Memory B cell (primary cell): Measurements from ENCODE around the gene NR5A1.

Experiments
- ATAC-seq: fragments of 150-1000 bp; cut with Tn5 transposase; 2 replicates; pipeline ENCODE4 v1.10.0; 2021; ENCODE audit warnings: low read depth, mild to moderate bottlenecking, moderate library complexity
- DNase-seq, 2 donors: peaks; one replicate each; pipeline ENCODE4 v3.0.0; 2022; ENCODE audit warnings: low spot score in 2 of 2
- H3K27ac Mint-ChIP-seq: one replicate; pipeline ENCODE4 v1.8.0; 2022; ENCODE audit warnings: mild to moderate bottlenecking, moderate library complexity, mixed read lengths
- H3K27me3 Mint-ChIP-seq: one replicate; pipeline ENCODE4 v1.8.0; 2022; ENCODE audit warnings: mixed read lengths
- H3K36me3 Mint-ChIP-seq: one replicate; pipeline ENCODE4 v1.8.0; 2022; ENCODE audit warnings: mild to moderate bottlenecking, mixed read lengths
- H3K4me1 Mint-ChIP-seq: one replicate; pipeline ENCODE4 v1.8.0; 2022; ENCODE audit warnings: mixed read lengths
- H3K4me3 Mint-ChIP-seq: one replicate; pipeline ENCODE4 v1.8.0; 2022; ENCODE audit warnings: mild to moderate bottlenecking, moderate library complexity, mixed read lengths
- H3K9me3 Mint-ChIP-seq: one replicate; pipeline ENCODE4 v1.8.0; 2022; ENCODE audit warnings: mixed read lengths

Gene NR5A1

DNA sequence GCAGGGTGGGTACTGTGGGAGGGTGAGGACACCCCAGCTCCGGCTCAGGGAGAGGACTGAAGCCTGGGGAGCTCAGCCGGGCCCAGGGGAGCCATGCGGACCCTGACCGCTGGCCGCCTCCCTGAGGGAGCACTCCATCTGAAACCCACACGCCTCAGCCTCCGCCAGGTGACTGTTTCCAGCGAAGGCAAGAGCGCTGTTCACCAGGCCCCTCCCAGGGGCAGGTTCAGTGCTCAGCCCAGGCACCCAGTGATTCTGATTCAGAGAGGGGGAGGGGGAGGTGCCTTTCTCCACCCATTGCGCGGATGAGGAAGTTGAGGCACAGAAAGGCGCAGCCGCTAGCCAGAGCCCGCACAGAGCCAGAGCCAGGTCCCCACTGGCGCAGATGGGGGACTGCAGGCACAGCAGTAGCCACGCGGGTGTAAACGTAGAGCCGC, 30.0 kb downstream of the NR5A1 start:
- peaks cover 5% of the 10 kb centered on the region for H3K4me1 Mint-ChIP-seq
- H3K36me3 Mint-ChIP-seq = no peaks in the 10 kb centered on the region
- H3K27me3 Mint-ChIP-seq = peaks cover 24% of the 10 kb centered on the region
- DNase-seq = no peak
- H3K9me3 Mint-ChIP-seq = no peaks in the 10 kb centered on the region
- peak; percentile 42 for ATAC-seq
- H3K4me3 Mint-ChIP-seq = no peak overlapping the region
- no peak overlapping the region for H3K27ac Mint-ChIP-seq

DNA sequence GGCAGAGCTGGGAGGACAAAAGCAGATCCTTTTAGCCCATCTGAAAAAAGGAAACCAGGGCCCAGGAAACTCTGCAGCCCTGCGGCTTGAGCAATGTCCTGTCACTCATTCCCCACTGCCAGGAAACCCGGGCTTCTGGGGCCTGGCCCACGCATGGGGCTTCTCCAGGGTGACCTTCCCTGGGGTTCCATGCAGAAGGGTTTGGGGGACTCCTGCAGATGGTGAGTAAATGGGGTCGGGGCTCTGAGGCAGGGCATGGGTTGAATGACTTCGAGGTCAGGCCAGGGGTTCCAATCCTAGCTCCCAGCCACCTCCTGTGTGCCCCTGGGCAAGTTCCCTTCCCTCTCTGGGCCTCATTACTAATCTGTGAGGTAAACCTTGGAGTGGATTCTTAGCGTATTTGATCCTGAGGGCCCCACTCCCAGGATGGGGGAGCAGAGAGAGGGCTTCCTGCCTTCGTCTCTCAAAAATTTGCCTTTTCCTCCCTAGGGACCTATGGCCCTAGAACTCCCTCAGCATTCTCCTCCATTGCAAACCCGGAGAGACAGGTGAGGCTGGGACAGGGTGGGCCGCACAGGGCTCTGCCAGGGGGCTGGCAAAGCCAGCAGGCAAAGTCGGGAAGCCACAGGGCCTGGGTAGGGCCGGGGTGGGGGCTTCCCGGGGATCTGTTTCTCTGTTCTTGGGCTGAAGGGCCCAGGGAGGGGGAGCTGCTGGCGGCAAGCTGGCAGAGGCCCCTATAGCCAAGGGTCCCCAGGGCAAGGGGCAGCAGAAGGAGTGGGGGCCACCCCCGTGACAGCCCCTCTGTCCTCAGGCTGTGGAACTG, 31.1 kb downstream of the NR5A1 start:
- DNase-seq (no peak), ATAC-seq (no peak)
- Mint-ChIP-seq H3K4me1 (peaks cover 5% of the 10 kb centered on the region), H3K36me3 (no peaks in the 10 kb centered on the region), H3K27me3 (peaks cover 28% of the 10 kb centered on the region), H3K9me3 (no peaks in the 10 kb centered on the region), H3K4me3 (no peak overlapping the region), H3K27ac (no peak overlapping the region)

DNA sequence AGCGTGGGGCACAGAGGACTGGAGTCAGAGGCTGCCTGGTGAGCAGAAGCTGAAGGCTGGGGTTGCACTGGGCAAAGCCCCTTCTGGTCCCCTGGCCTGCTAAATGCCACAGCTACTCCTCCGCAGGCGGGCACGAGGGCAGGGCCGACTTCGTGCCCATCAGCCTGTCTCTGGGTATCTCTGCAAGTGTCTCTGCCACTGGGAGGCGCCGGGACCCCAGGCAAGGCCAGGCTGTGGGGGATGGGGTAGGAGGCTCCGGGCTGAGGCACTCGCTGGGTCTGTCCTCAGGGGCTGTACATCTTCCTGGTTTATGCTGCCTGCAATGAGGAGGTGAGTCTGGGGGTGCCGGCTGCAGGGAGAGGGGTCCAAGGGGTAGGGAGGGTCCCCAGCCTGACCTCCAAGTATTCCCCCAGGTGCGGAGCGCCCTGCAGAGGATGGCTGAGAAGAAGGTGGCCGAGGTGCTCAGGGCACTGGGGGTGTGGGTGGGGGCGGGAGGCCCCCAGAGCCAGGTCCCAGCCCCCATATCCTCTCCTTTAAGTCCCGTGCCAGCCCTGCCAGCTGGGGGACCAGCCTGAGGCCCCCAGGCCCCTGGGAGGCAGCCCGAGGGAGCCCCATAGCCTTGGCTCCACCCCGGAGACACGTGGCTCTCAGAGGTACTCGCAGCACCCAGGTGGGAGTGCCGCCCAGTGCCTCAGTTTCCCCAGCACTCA, 31.9 kb downstream of the NR5A1 start:
- H3K27ac Mint-ChIP-seq = no peak overlapping the region
- H3K9me3 Mint-ChIP-seq = no peaks in the 10 kb centered on the region
- peaks cover 5% of the 10 kb centered on the region for H3K4me1 Mint-ChIP-seq
- peak overlapping the region; percentile 12 for H3K4me3 Mint-ChIP-seq
- ATAC-seq (no peak), DNase-seq (no peak)
- no peaks in the 10 kb centered on the region for H3K36me3 Mint-ChIP-seq
- H3K27me3 Mint-ChIP-seq = peaks cover 25% of the 10 kb centered on the region

DNA sequence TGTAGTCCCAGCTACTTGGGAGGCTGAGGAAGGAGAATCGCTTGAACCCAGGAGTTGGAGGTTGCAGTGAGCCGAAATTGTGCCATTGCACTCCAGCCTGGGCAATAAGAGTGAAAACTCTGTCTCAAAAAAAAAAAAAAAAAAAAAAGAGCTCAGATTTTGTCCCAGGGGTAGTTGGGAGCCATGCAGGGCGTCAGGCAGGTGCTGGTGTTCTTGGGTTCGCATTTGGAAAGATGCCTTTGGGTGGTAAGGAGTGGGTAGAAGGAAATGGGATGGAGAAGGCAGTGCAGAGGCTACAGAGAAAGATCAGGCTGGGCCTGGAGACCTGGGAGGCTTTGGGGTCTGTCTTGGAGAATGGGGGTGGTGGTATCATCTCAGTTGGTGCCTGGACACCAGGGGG, 33.0 kb downstream of the NR5A1 start:
- DNase-seq (no peak), ATAC-seq (no peak)
- H3K36me3 Mint-ChIP-seq = no peaks in the 10 kb centered on the region
- no peak overlapping the region for H3K4me3 Mint-ChIP-seq
- H3K4me1 Mint-ChIP-seq = no peaks in the 10 kb centered on the region
- no peak overlapping the region for H3K27ac Mint-ChIP-seq
- H3K27me3 Mint-ChIP-seq = peaks cover 20% of the 10 kb centered on the region
- no peaks in the 10 kb centered on the region for H3K9me3 Mint-ChIP-seq

DNA sequence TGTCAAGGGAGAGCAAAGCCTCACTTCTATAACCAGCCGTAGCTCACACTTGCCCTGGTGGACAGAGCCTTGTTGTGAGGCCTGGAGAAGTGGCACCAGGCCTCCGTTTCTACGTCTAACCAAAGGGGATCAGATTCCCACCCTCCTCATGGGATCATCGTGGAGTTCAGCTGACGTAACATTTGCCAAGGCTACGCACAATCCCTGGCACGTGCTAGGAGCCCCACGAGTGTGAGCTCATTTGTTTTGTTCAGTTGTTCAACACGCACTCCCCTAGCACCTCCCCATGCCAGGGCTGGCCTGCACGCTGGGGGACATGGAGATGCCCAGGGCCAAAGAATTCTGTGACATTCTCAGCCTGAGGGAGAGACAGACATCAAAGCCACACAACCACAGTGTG, 33.9 kb downstream of the NR5A1 start:
- DNase-seq (no peak), ATAC-seq (no peak)
- no peak overlapping the region for H3K27ac Mint-ChIP-seq
- H3K4me1 Mint-ChIP-seq = peaks cover 5% of the 10 kb centered on the region
- H3K4me3 Mint-ChIP-seq = no peak overlapping the region
- H3K36me3 Mint-ChIP-seq = no peaks in the 10 kb centered on the region
- H3K27me3 Mint-ChIP-seq = peaks cover 23% of the 10 kb centered on the region
- H3K9me3 Mint-ChIP-seq = no peaks in the 10 kb centered on the region

DNA sequence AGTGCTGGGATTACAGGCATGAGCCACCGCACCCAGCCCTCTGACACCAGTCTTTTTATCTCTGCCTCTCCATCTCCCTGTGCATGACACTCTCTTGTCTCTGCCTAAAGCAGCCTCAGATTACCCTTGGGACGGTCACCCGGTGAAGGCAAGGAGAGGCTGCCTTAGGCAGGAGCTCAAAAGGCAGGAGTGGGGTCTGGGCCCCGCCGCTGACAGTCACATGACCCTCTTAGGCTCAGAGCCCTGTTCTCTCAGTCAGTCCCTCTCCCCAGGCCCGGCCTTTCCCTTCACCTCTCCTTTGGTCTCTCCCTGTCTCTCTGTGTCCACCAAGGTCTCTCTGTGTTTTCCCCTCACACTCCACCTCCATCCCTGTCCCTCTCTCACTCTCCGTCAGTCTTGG, 34.4 kb downstream of the NR5A1 start:
- no peak overlapping the region for H3K27ac Mint-ChIP-seq
- peaks cover 22% of the 10 kb centered on the region for H3K27me3 Mint-ChIP-seq
- H3K9me3 Mint-ChIP-seq = no peaks in the 10 kb centered on the region
- no peak overlapping the region for H3K4me3 Mint-ChIP-seq
- DNase-seq (no peak), ATAC-seq (no peak)
- no peaks in the 10 kb centered on the region for H3K36me3 Mint-ChIP-seq
- H3K4me1 Mint-ChIP-seq = peaks cover 5% of the 10 kb centered on the region

DNA sequence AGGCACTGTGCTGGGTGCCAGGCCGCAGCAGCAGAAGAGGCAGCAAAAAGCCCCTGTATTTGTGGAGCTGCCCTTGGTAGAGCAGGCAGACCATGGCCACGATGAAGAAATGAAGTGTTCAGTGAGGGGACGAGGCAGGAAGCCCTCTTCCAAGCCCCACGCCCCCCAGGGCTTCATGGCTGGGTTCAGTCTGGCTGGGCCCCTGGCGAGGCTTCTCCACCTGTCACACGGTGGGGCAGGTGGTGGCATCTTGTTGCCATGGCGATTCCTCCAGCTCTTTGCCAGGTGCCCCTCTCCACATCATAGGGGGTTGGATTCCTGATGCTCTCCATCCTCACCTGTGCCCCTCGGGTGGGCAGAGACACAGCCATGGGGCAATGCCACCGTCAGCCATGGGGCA, 35.4 kb downstream of the NR5A1 start:
- Mint-ChIP-seq H3K27me3 (peaks cover 22% of the 10 kb centered on the region), H3K4me1 (peaks cover 5% of the 10 kb centered on the region), H3K27ac (no peak overlapping the region), H3K9me3 (no peaks in the 10 kb centered on the region), H3K4me3 (no peak overlapping the region), H3K36me3 (no peaks in the 10 kb centered on the region)
- no peak for DNase-seq
- no peak for ATAC-seq

DNA sequence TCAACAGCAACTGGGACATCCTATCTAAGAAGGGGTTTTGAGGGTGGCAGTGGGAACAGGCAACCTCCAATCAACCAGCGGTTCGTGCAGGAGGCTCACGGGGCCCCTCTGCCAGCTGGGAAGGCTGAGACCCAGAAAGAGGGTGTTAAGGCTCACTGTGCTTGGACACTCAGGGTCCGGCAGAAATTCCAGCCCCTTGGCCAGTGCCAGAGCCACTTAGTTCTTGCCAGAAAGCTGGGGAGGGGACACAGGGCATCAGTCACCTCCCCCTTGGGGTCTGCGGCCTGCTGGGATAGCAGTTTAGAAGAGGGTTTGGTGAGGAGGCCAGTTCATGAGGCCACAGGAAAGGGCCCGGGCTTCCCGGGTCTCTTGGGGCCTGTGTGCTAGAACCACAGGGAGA, 36.5 kb downstream of the NR5A1 start:
- Mint-ChIP-seq H3K9me3 (no peaks in the 10 kb centered on the region), H3K27ac (no peak overlapping the region), H3K4me3 (no peak overlapping the region), H3K4me1 (peaks cover 5% of the 10 kb centered on the region), H3K36me3 (no peaks in the 10 kb centered on the region), H3K27me3 (peaks cover 22% of the 10 kb centered on the region)
- DNase-seq (no peak), ATAC-seq (no peak)

DNA sequence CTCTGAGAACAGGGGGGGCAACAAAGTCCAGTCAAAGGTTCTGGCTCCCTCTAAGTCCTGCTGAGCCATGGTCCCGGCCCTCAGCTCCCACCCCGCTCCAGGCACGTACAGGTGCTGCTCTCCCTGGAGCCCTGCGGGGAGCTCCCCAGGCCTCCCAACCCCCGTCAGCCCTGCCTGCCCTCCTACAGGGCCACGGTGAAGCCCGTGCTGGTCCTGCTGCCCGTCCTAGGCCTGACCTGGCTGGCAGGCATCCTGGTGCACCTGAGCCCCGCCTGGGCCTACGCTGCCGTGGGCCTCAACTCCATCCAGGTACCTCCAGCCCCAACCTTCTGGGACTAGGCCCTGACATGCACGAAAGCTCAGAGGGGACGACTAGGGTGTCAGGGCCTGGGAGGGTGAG, 36.9 kb downstream of the NR5A1 start:
- H3K27me3 Mint-ChIP-seq = peaks cover 22% of the 10 kb centered on the region
- peaks cover 5% of the 10 kb centered on the region for H3K4me1 Mint-ChIP-seq
- no peak overlapping the region for H3K27ac Mint-ChIP-seq
- no peak overlapping the region for H3K4me3 Mint-ChIP-seq
- DNase-seq (no peak), ATAC-seq (no peak)
- H3K36me3 Mint-ChIP-seq = no peaks in the 10 kb centered on the region
- H3K9me3 Mint-ChIP-seq = no peaks in the 10 kb centered on the region

DNA sequence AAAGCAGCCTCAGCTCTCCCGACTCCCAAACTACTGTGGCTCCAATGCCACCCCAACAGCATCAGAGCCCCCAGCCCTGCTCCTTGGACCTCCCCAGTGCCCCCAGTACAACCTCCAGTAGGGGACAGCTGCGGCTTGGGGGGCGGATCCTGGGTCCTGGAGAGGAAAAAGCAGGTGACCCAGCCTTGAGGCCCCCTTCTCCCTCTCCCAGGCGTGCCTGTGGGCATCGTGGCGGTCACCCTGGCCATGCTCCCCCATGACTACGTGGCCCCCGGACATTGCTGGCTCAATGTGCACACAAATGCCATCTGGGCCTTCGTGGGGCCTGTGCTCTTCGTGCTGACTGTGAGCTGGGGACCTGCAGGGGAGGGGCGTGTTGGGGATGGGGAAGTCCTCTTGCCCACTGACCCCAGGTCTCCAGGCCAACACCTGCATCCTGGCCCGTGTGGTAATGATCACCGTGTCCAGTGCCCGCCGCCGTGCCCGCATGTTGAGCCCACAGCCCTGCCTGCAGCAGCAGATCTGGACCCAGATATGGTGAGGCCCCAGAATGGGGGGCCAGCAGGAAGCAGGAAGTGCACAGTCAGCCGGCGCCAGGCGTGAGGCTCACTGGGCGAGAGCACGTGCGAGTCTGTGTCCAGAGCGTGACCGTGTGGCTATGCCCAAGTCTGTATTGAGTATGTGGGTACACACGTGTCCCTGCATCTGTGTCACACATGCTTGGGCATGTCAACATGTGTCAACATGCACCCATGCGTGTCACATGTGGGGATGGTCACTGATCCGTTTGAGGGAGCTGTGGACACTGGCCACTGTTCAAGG, 38.0 kb downstream of the NR5A1 start:
- Mint-ChIP-seq H3K36me3 (no peaks in the 10 kb centered on the region), H3K27me3 (peaks cover 24% of the 10 kb centered on the region), H3K4me3 (no peak overlapping the region), H3K9me3 (no peaks in the 10 kb centered on the region), H3K27ac (peak overlapping the region; percentile 14), H3K4me1 (peaks cover 5% of the 10 kb centered on the region)
- no peak for DNase-seq
- ATAC-seq = no peak

DNA sequence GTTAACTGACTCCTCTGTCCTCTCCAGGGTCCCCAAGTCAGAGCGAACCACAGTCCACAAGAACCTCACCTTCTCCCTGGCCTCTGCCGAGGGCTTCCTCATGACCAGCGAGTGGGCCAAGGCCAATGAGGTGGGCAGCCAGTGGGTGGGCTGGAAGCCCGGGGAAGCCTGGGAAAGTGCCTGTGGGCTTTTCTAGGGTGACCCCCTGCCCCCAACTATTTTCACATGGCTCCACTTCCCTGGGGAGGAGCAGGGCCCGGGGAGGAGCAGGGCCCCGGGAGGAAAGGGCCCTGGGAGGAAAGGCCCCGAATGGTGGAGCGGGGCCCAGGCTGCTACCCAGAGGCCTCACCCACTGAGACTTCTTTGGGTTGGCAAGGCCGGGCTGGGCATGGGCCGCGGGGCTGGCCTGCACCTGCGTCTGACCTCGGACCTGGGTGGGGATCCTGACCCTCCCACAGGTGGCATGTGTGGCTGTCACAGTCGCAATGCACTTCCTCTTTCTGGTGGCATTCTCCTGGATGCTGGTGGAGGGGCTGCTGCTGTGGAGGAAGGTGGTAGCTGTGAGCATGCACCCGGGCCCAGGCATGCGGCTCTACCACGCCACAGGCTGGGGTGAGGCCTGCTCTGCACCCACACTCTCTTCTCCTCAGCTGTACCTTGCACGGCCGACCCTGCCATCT, 39.0 kb downstream of the NR5A1 start:
- ATAC-seq (peak; percentile 68), DNase-seq (no peak)
- Mint-ChIP-seq H3K27ac (peak overlapping the region; percentile 14), H3K27me3 (peaks cover 18% of the 10 kb centered on the region), H3K4me3 (no peak overlapping the region), H3K9me3 (no peaks in the 10 kb centered on the region), H3K4me1 (peaks cover 5% of the 10 kb centered on the region), H3K36me3 (no peaks in the 10 kb centered on the region)

DNA sequence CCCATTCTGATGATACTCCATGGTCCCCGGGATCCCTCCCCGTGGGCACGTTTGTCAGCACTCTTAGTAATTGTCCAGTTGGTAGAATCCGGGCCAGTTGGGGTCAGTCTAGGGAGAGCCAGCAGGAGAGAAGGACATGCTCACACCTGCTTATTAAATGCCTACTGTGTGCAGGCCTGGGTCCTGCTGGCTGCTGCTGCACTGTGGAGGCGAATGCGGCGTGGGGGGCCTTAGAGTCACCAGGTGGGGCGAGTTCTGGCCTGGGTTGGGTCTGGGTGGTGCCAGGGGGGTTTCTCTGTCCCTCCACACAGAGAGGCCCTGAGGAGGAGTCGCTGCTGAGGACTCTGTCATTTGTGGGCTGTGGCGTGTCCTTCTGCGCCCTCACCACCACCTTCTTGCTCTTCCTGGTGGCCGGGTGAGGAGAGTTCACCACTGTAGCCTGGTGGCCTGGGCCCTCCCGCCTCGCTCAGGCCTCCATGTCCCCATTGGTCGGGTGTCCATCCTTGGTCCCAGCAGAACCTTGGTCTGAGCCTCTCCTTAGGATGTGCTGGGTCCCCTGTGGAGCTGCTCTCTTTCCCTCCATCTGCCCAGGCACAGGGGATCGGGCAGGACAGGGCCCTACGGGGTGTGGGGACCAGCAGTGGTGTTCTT, 39.7 kb downstream of the NR5A1 start:
- H3K27me3 Mint-ChIP-seq = peaks cover 14% of the 10 kb centered on the region
- peaks cover 5% of the 10 kb centered on the region for H3K4me1 Mint-ChIP-seq
- no peaks in the 10 kb centered on the region for H3K36me3 Mint-ChIP-seq
- H3K9me3 Mint-ChIP-seq = peaks cover 3% of the 10 kb centered on the region
- no peak for ATAC-seq
- H3K4me3 Mint-ChIP-seq = no peak overlapping the region
- no peak overlapping the region for H3K27ac Mint-ChIP-seq
- no peak for DNase-seq

DNA sequence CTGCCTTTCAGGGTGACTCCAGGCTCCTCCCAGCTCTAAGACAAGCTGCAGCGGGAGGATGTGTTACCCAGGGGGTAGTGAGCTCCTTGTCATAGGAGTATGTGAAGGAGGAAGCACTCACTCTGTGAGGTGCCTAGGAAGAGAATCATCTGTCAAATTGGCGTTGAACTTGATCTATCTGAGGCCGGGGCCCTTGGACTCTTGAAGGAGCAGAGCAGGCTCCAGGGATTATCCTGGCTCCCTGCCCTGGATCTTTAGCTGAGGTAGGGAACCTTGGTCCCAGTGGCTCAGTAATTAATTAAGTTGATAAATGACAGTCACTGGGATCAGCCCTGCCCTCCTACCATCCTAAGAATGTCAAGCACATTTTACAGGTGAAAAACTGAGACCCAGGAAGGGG, 41.5 kb downstream of the NR5A1 start:
- Mint-ChIP-seq H3K27ac (no peak overlapping the region), H3K9me3 (peaks cover 3% of the 10 kb centered on the region), H3K27me3 (peaks cover 10% of the 10 kb centered on the region), H3K4me3 (no peak overlapping the region), H3K36me3 (no peaks in the 10 kb centered on the region), H3K4me1 (peaks cover 5% of the 10 kb centered on the region)
- ATAC-seq (no peak), DNase-seq (no peak)
